ENCODE measurements around the gene GOLGA8B. TPM values are rescaled to one million over a fixed set of nuclear protein-coding genes. Genes with fewer than 3 reads are reported as not detected.
A peak's percentile ranks its signal among the peaks of the same experiment; 100 is the strongest.
"Not testable (repeated sequence)": the region's sequence is repeated elsewhere in the genome, so short reads cannot be mapped to it uniquely, and the experiment has no call there.

GOLGA8B gene
- total RNA-seq, 1 experiment from 2014 or later = 14.7 TPM

- Histone ChIP-seq H3K4me1 (no peaks in the 10 kb centered on the region; the same call in 1 of the 2 replicates), H3K27ac (no peak overlapping the region), H3K36me3 (no peaks in the 10 kb centered on the region), H3K27me3 (no peaks in the 10 kb centered on the region), H3K4me3 (no peak overlapping the region), H3K9me3 (replicated peaks) (no peaks in the 10 kb centered on the region)
- no peak for DNase-seq
Observed at GRCh38 chr15:34609102-34610057, 25.9 kb upstream of the GOLGA8B start.

GRCh38 chr15:34608517-34608916 lies 25.1 kb upstream of the GOLGA8B start:
- Histone ChIP-seq H3K4me1 (no peaks in the 10 kb centered on the region; the same call in 1 of the 2 replicates), H3K9me3 (replicated peaks) (no peaks in the 10 kb centered on the region), H3K27me3 (no peaks in the 10 kb centered on the region), H3K36me3 (no peaks in the 10 kb centered on the region), H3K27ac (no peak overlapping the region), H3K4me3 (no peak overlapping the region)
- DNase-seq = no peak

- H3K9me3 ChIP-seq (replicated peaks) = no peaks in the 10 kb centered on the region
- H3K27me3 ChIP-seq = no peaks in the 10 kb centered on the region
- no peak overlapping the region for H3K4me3 ChIP-seq
- no peaks in the 10 kb centered on the region; the same call in 1 of the 2 replicates for H3K4me1 ChIP-seq
- no peak overlapping the region for H3K27ac ChIP-seq
- H3K36me3 ChIP-seq = no peaks in the 10 kb centered on the region
- no peak for DNase-seq
Observed at GRCh38 chr15:34607832-34608231, 24.4 kb upstream of the GOLGA8B start.

- Histone ChIP-seq H3K27me3 (no peaks in the 10 kb centered on the region), H3K4me1 (no peaks in the 10 kb centered on the region; the same call in 1 of the 2 replicates), H3K9me3 (replicated peaks) (no peaks in the 10 kb centered on the region), H3K27ac (no peak overlapping the region), H3K4me3 (no peak overlapping the region), H3K36me3 (no peaks in the 10 kb centered on the region)
- no peak for DNase-seq
Observed at GRCh38 chr15:34606545-34606944, 23.1 kb upstream of the GOLGA8B start.

GRCh38 chr15:34606131-34606530 lies 22.7 kb upstream of the GOLGA8B start:
- H3K4me1 ChIP-seq = no peaks in the 10 kb centered on the region; the same call in 1 of the 2 replicates
- H3K27me3 ChIP-seq = no peaks in the 10 kb centered on the region
- H3K27ac ChIP-seq = no peak overlapping the region
- no peaks in the 10 kb centered on the region for H3K36me3 ChIP-seq
- no peak overlapping the region for H3K4me3 ChIP-seq
- DNase-seq = no peak
- H3K9me3 ChIP-seq (replicated peaks) = no peaks in the 10 kb centered on the region

- Histone ChIP-seq H3K27me3 (no peaks in the 10 kb centered on the region), H3K9me3 (replicated peaks) (no peaks in the 10 kb centered on the region), H3K36me3 (no peaks in the 10 kb centered on the region), H3K4me3 (no peak overlapping the region), H3K4me1 (peaks cover 7% of the 10 kb centered on the region), H3K27ac (no peak overlapping the region)
- no peak for DNase-seq
Observed at GRCh38 chr15:34603095-34603494, 19.6 kb upstream of the GOLGA8B start.

- no peaks in the 10 kb centered on the region for H3K27me3 ChIP-seq
- H3K27ac ChIP-seq = no peak overlapping the region
- no peak overlapping the region for H3K4me3 ChIP-seq
- H3K36me3 ChIP-seq = no peaks in the 10 kb centered on the region
- no peak for DNase-seq
- H3K4me1 ChIP-seq = peaks cover 7% of the 10 kb centered on the region
- no peaks in the 10 kb centered on the region for H3K9me3 ChIP-seq (replicated peaks)
Observed at GRCh38 chr15:34600923-34601322, 17.5 kb upstream of the GOLGA8B start.

- no peaks in the 10 kb centered on the region for H3K27me3 ChIP-seq
- peaks cover 7% of the 10 kb centered on the region for H3K4me1 ChIP-seq
- H3K36me3 ChIP-seq = no peaks in the 10 kb centered on the region
- no peaks in the 10 kb centered on the region for H3K9me3 ChIP-seq (replicated peaks)
- H3K27ac ChIP-seq = no peak overlapping the region
- DNase-seq = no peak
- H3K4me3 ChIP-seq = no peak overlapping the region
Observed at GRCh38 chr15:34598799-34599585, 15.5 kb upstream of the GOLGA8B start.

- Histone ChIP-seq H3K36me3 (no peaks in the 10 kb centered on the region), H3K27me3 (no peaks in the 10 kb centered on the region), H3K27ac (no peak overlapping the region), H3K4me3 (no peak overlapping the region), H3K9me3 (replicated peaks) (no peaks in the 10 kb centered on the region), H3K4me1 (peaks cover 7% of the 10 kb centered on the region)
- DNase-seq = no peak
Observed at GRCh38 chr15:34597316-34597715, 13.9 kb upstream of the GOLGA8B start.

GRCh38 chr15:34594361-34594760 lies 10.9 kb upstream of the GOLGA8B start:
- no peaks in the 10 kb centered on the region for H3K9me3 ChIP-seq (replicated peaks)
- DNase-seq = no peak
- no peaks in the 10 kb centered on the region for H3K36me3 ChIP-seq
- no peaks in the 10 kb centered on the region for H3K27me3 ChIP-seq
- no peak overlapping the region for H3K4me3 ChIP-seq
- H3K4me1 ChIP-seq = no peaks in the 10 kb centered on the region
- H3K27ac ChIP-seq = no peak overlapping the region

- Histone ChIP-seq H3K36me3 (no peaks in the 10 kb centered on the region), H3K27me3 (no peaks in the 10 kb centered on the region), H3K4me1 (no peaks in the 10 kb centered on the region), H3K27ac (no peak overlapping the region), H3K9me3 (replicated peaks) (peaks cover under 1% of the 10 kb centered on the region), H3K4me3 (no peak overlapping the region)
- no peak for DNase-seq
Observed at GRCh38 chr15:34591306-34591705, 7.9 kb upstream of the GOLGA8B start.

GRCh38 chr15:34588046-34588674 lies 4.7 kb upstream of the GOLGA8B start:
- peak overlapping the region; percentile 28 for H3K27ac ChIP-seq
- DNase-seq = peak; percentile 81 to 92
- H3K4me1 ChIP-seq = no peaks in the 10 kb centered on the region
- no peaks in the 10 kb centered on the region for H3K27me3 ChIP-seq
- peaks cover 3% of the 10 kb centered on the region for H3K9me3 ChIP-seq (replicated peaks)
- peak overlapping the region; percentile 53 for H3K4me3 ChIP-seq
- no peaks in the 10 kb centered on the region for H3K36me3 ChIP-seq

GRCh38 chr15:34585966-34586365 lies 2.5 kb upstream of the GOLGA8B start:
- not testable (repeated sequence) for DNase-seq; H3K4me3 ChIP-seq; H3K4me1 ChIP-seq; H3K9me3 ChIP-seq (replicated peaks); H3K27ac ChIP-seq; H3K27me3 ChIP-seq; H3K36me3 ChIP-seq

GRCh38 chr15:34584996-34585395 lies 1.5 kb upstream of the GOLGA8B start:
- Histone ChIP-seq H3K36me3 (no peaks in the 10 kb centered on the region), H3K4me3 (no peak overlapping the region), H3K9me3 (replicated peaks) (peaks cover 3% of the 10 kb centered on the region), H3K27ac (no peak overlapping the region), H3K27me3 (no peaks in the 10 kb centered on the region), H3K4me1 (no peaks in the 10 kb centered on the region)
- no peak for DNase-seq

- H3K9me3 ChIP-seq (replicated peaks) = peaks cover 3% of the 10 kb centered on the region
- no peaks in the 10 kb centered on the region for H3K4me1 ChIP-seq
- H3K4me3 ChIP-seq = no peak overlapping the region
- H3K27me3 ChIP-seq = no peaks in the 10 kb centered on the region
- no peak overlapping the region for H3K27ac ChIP-seq
- DNase-seq = no peak
- H3K36me3 ChIP-seq = no peaks in the 10 kb centered on the region
Observed at GRCh38 chr15:34584330-34584668, 848 bp upstream of the GOLGA8B start.
